Measurements from ENCODE around the gene PPP1R1C. TPM values are rescaled to one million over a fixed set of nuclear protein-coding genes. Genes with fewer than 3 reads are reported as not detected.
"Not testable (repeated sequence)": the region's sequence is repeated elsewhere in the genome, so short reads cannot be mapped to it uniquely, and the experiment has no call there.

The PPP1R1C gene
- total RNA-seq, 4 donors from 2014 or later = 1.1 to 27.4 TPM; not detected in 2

GRCh38 chr2:181953881-181954537 is 31.6 kb upstream of the PPP1R1C start:
- H3K4me3 ChIP-seq = peak overlapping the region in 1 of 2 donors; percentile 12
- no peaks in the 10 kb centered on the region for H3K36me3 ChIP-seq
- TF ChIP-seq POLR2A (IDR thresholded peaks at IDR 0.05) = no peak
- peak; percentile 30 to 63 (median 47) for TF ChIP-seq CTCF (IDR thresholded peaks at IDR 0.05)
- no peaks in the 10 kb centered on the region for H3K9me3 ChIP-seq
- H3K27me3 ChIP-seq = no peaks in the 10 kb centered on the region
- no peaks in the 10 kb centered on the region for H3K4me1 ChIP-seq
- H3K27ac ChIP-seq = no peak overlapping the region
- intact Hi-C loops (cut with DNase I; ENCODE audit: low total_unique reads) = no loop called here
- peak; percentile 26 to 54 for DNase-seq

- Histone ChIP-seq H3K4me1 (no peaks in the 10 kb centered on the region), H3K36me3 (no peaks in the 10 kb centered on the region), H3K27ac (no peak overlapping the region), H3K27me3 (no peaks in the 10 kb centered on the region), H3K9me3 (no peaks in the 10 kb centered on the region), H3K4me3 (no peak overlapping the region)
- intact Hi-C loops (cut with DNase I; ENCODE audit: low total_unique reads) = no loop called here
- DNase-seq = no peak
- peak in 1 of 4 experiments; percentile 0 for TF ChIP-seq CTCF (IDR thresholded peaks at IDR 0.05)
- no peak for TF ChIP-seq POLR2A (IDR thresholded peaks at IDR 0.05)
Observed at GRCh38 chr2:181954538-181954883, 31.1 kb upstream of the PPP1R1C start.

GRCh38 chr2:181955010-181955409 is 30.6 kb upstream of the PPP1R1C start:
- intact Hi-C loops (cut with DNase I; ENCODE audit: low total_unique reads) = no loop called here
- TF ChIP-seq CTCF (IDR thresholded peaks at IDR 0.05) (no peak), POLR2A (IDR thresholded peaks at IDR 0.05) (no peak)

GRCh38 chr2:181955866-181956265 is 29.8 kb upstream of the PPP1R1C start:
- DNase-seq; H3K4me3 ChIP-seq; intact Hi-C loops (cut with DNase I; ENCODE audit: low total_unique reads); H3K9me3 ChIP-seq; H3K4me1 ChIP-seq; H3K27me3 ChIP-seq; H3K27ac ChIP-seq; H3K36me3 ChIP-seq: not testable (repeated sequence)

More at GRCh38 chr2:181955010-181955409, 30.6 kb upstream of the PPP1R1C start:
- Histone ChIP-seq H3K27me3 (no peaks in the 10 kb centered on the region), H3K27ac (no peak overlapping the region), H3K4me1 (no peaks in the 10 kb centered on the region), H3K36me3 (no peaks in the 10 kb centered on the region), H3K9me3 (no peaks in the 10 kb centered on the region), H3K4me3 (no peak overlapping the region)
- DNase-seq = no peak

- Histone ChIP-seq H3K27me3 (no peaks in the 10 kb centered on the region), H3K36me3 (no peaks in the 10 kb centered on the region), H3K9me3 (no peaks in the 10 kb centered on the region), H3K4me1 (no peaks in the 10 kb centered on the region), H3K27ac (no peak overlapping the region), H3K4me3 (no peak overlapping the region)
- no peak for DNase-seq
- intact Hi-C loops (cut with DNase I; ENCODE audit: low total_unique reads) = no loop called here
- TF ChIP-seq CTCF (IDR thresholded peaks at IDR 0.05) = no peak
- no peak for TF ChIP-seq POLR2A (IDR thresholded peaks at IDR 0.05)
Observed at GRCh38 chr2:181957668-181958067, 28.0 kb upstream of the PPP1R1C start.

GRCh38 chr2:181958726-181959125 is 26.9 kb upstream of the PPP1R1C start:
- Histone ChIP-seq H3K4me1 (no peaks in the 10 kb centered on the region), H3K9me3 (no peaks in the 10 kb centered on the region), H3K4me3 (no peak overlapping the region), H3K27ac (no peak overlapping the region), H3K36me3 (no peaks in the 10 kb centered on the region), H3K27me3 (no peaks in the 10 kb centered on the region)
- no peak for DNase-seq
- TF ChIP-seq CTCF (IDR thresholded peaks at IDR 0.05) (no peak), POLR2A (IDR thresholded peaks at IDR 0.05) (no peak)
- intact Hi-C loops (cut with DNase I; ENCODE audit: low total_unique reads) = no loop called here

Data from uterus (tissue), 4 donors.